PC-3 (cell line): ENCODE measurements around the gene ZNF423. TPM values are rescaled to one million over a fixed set of nuclear protein-coding genes. Genes with fewer than 3 reads are reported as not detected.

Source experiments
- ATAC-seq: fragments of 200-7000 bp; cut with Tn5 transposase; 2 replicates; pipeline ENCODE4 v1.9.1; 2020; ENCODE audit warnings: mild to moderate bottlenecking, moderate library complexity
- BruUV-seq: library from RNA; stranded (reverse); fragments of 400-500 nt; replicated peaks from 2 replicates; lab custom pipeline; 2021; lab: Mats Ljungman, UMichigan
- CTCF ChIA-PET: fragments of 300-600 bp; sonication (Branson Sonifier 250); formaldehyde crosslinking; loops from one replicate; lab custom pipeline; 2022; ENCODE audit warnings: antibody characterized with exemption; lab: Charles Lee
- POLR2A ChIA-PET: fragments of 300-600 bp; sonication (Branson Sonifier 250); formaldehyde crosslinking; loops from one replicate; lab custom pipeline; 2022; ENCODE audit warnings: antibody characterized with exemption; ENCODE audit not compliant: unreplicated experiment; lab: Charles Lee
- DNase-seq: peaks from one replicate; pipeline ENCODE4 v3.0.0-alpha.2; 2015
- H2AFZ ChIP-seq: fragments of 300-600 bp; sonication (generic); 2 replicates; pipeline ENCODE4 v1.6.0; 2016; ENCODE audit warnings: antibody characterized with exemption, low read length
- H3F3A ChIP-seq: fragments of 300-600 bp; sonication (generic); one replicate; pipeline ENCODE4 v1.6.0; 2017; ENCODE audit warnings: antibody characterized with exemption, low read length, control low read depth, mild to moderate bottlenecking; ENCODE audit not compliant: unreplicated experiment
- H3K27ac ChIP-seq: fragments of 300-600 bp; sonication (generic); 2 replicates; pipeline ENCODE4 v1.5.1; 2016; ENCODE audit warnings: mild to moderate bottlenecking, low read length
- H3K27me3 ChIP-seq: fragments of 300-600 bp; sonication (generic); 2 replicates; pipeline ENCODE4 v1.6.1; 2016; ENCODE audit warnings: low read length, mixed read lengths
- H3K36me3 ChIP-seq: fragments of 300-600 bp; sonication (generic); 2 replicates; pipeline ENCODE4 v1.6.1; 2016; ENCODE audit warnings: low read depth, mixed run types, low read length, mixed read lengths
- H3K4me1 ChIP-seq: fragments of 300-600 bp; sonication (generic); 2 replicates; pipeline ENCODE4 v1.5.1; 2016; ENCODE audit warnings: low read length; ENCODE audit not compliant: insufficient read depth
- H3K4me2 ChIP-seq: fragments of 300-600 bp; sonication (generic); 2 replicates; pipeline ENCODE4 v1.6.0; 2016; ENCODE audit warnings: low read length
- H3K4me3 ChIP-seq: fragments of 300-600 bp; sonication (generic); 2 replicates; pipeline ENCODE4 v1.5.1; 2016; ENCODE audit warnings: mild to moderate bottlenecking, low read length, mixed read lengths
- H3K79me2 ChIP-seq: fragments of 300-600 bp; sonication (generic); 2 replicates; pipeline ENCODE4 v1.6.1; 2017; ENCODE audit warnings: low read length, mixed read lengths
- H3K9ac ChIP-seq: fragments of 300-600 bp; sonication (generic); 2 replicates; pipeline ENCODE4 v1.6.0; 2016; ENCODE audit warnings: mild to moderate bottlenecking, low read length
- H3K9me2 ChIP-seq: fragments of 300-600 bp; sonication (generic); replicated peaks from 2 replicates; pipeline ENCODE4 v1.6.1; 2016; ENCODE audit warnings: mixed run types, low read length, mixed read lengths
- H3K9me3 ChIP-seq: fragments of 300-600 bp; sonication (generic); 2 replicates; pipeline ENCODE4 v1.6.1; 2016; ENCODE audit warnings: low read length, mixed read lengths
- H4K20me1 ChIP-seq: fragments of 300-600 bp; sonication (generic); 2 replicates; pipeline ENCODE4 v1.6.1; 2016; ENCODE audit warnings: low read length, mixed read lengths
- EZH2 ChIP-seq: fragments of 300-600 bp; sonication (generic); IDR thresholded peaks from one replicate; pipeline ENCODE4 v1.6.1; 2017; ENCODE audit warnings: antibody characterized with exemption, mild to moderate bottlenecking, low read length; ENCODE audit not compliant: unreplicated experiment
- EZH2phosphoT487 ChIP-seq: fragments of 300-600 bp; sonication (generic); IDR thresholded peaks from 2 replicates; pipeline ENCODE4 v1.6.1; 2018; ENCODE audit warnings: mild to moderate bottlenecking, antibody characterized with exemption, low read length, borderline replicate concordance
- intact Hi-C: fragments of 100-400 bp; cut with micrococcal nuclease; formaldehyde crosslinking; loops from 2 replicates; pipeline ENCODE4 v1.9.0; 2023
- total RNA-seq: library from RNA; depleted of rRNA; stranded (reverse); fragments of >200 nt; gene quantifications from 2 replicates; pipeline ENCODE4 v1.2.3, GENCODE V29; 2014
- TF ChIP-seq, protein P1 (sequence below): fragments of 300-600 bp; sonication (generic); conservative IDR thresholded peaks from 2 replicates; pipeline ENCODE4 v1.5.1; 2017; ENCODE audit warnings: antibody characterized with exemption, low read depth, mild to moderate bottlenecking, low read length

Gene ZNF423
- total RNA-seq, 1 experiment from 2014 or later: not detected

DNA sequence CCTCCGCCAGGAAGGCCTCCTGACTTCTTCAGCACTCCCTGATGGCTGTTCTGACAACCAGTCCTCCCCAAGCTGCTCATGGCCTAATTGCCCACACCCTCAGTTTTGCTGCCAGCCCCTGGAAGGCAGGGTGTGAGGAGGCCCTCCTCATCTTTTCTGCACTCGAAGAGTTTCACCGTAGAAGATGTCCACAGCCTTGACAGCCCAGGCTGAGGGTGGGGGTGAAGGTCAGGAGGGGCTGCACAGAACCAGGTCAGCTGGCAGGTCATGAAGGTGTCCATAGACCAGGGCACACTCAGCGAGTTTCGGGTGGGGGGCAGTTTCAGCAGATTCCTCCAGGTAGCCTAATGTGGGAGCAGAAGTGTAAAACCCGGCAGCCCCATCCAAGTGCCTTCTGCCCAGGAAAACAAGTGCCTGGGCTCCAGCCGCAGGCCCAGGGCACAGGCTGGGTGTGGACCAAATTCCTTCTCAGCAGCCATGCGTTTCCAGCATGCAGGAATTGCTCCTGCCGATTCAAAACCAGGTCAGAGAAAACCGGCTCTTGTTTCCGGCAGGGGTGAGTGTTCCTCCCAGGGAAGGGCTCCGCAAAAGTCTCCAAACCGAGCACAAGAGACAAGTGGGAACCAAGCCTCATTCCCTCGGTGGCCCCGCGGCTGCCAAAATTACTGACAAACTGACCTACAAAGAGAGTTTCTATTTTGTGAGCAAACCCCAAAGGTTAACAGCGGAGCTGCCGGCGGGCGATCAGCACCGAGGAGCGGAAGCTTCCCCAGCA, 253.5 kb downstream of the ZNF423 start:
- DNase-seq (no peak), ATAC-seq (no peak)
- Histone ChIP-seq H3K27ac (no peak overlapping the region), H3K9me3 (no peaks in the 10 kb centered on the region), H3K27me3 (peaks cover 58% of the 10 kb centered on the region), H4K20me1 (no peaks in the 10 kb centered on the region), H3K4me2 (no peak overlapping the region), H2AFZ (no peak overlapping the region), H3K4me3 (no peak overlapping the region), H3K36me3 (no peaks in the 10 kb centered on the region), H3F3A (no peaks in the 10 kb centered on the region), H3K9ac (no peak overlapping the region), H3K79me2 (no peaks in the 10 kb centered on the region), H3K9me2 (no peaks in the 10 kb centered on the region), H3K4me1 (no peaks in the 10 kb centered on the region)
- intact Hi-C loops: no loop called here
- TF ChIP-seq EZH2phosphoT487 (no peak), EZH2 (no peak)
- TF ChIP-seq, protein P1, sequence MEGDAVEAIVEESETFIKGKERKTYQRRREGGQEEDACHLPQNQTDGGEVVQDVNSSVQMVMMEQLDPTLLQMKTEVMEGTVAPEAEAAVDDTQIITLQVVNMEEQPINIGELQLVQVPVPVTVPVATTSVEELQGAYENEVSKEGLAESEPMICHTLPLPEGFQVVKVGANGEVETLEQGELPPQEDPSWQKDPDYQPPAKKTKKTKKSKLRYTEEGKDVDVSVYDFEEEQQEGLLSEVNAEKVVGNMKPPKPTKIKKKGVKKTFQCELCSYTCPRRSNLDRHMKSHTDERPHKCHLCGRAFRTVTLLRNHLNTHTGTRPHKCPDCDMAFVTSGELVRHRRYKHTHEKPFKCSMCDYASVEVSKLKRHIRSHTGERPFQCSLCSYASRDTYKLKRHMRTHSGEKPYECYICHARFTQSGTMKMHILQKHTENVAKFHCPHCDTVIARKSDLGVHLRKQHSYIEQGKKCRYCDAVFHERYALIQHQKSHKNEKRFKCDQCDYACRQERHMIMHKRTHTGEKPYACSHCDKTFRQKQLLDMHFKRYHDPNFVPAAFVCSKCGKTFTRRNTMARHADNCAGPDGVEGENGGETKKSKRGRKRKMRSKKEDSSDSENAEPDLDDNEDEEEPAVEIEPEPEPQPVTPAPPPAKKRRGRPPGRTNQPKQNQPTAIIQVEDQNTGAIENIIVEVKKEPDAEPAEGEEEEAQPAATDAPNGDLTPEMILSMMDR: no peak
- POLR2A ChIA-PET: no interaction called here
- CTCF ChIA-PET: no interaction called here
- BruUV-seq: no TSS peak

DNA sequence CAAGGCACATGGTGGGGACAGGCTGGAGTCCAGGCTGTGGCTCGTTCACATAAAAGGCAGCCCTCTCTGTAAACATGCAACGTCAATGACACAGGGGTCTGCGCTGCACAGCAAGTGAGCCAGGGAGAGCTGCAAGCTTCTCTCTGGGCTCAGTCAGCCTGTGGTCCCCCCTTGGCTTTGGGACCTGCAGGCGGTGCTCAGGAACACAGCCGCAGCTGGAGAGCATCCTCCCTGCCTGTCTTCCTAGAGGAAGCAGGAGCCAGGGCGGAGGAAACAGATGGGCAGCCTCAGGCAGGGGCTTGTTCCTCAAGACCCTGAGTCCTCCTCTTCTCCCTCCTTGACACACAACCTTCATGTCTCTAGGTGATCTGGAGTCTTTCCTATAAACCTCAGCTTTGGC, 254.3 kb downstream of the ZNF423 start:
- H3K4me3 ChIP-seq: no peak overlapping the region
- H3K4me1 ChIP-seq: no peaks in the 10 kb centered on the region
- ATAC-seq: no peak
- H3K9ac ChIP-seq: no peak overlapping the region
- no peak overlapping the region for H3K27ac ChIP-seq
- TF ChIP-seq EZH2 (no peak), EZH2phosphoT487 (no peak)
- TF ChIP-seq, protein P1: no peak
- H3K9me2 ChIP-seq: no peaks in the 10 kb centered on the region
- CTCF ChIA-PET: no interaction called here
- no peaks in the 10 kb centered on the region for H3K9me3 ChIP-seq
- no peak for DNase-seq
- no peak overlapping the region for H3K4me2 ChIP-seq
- peaks cover 65% of the 10 kb centered on the region for H3K27me3 ChIP-seq
- H3K36me3 ChIP-seq: no peaks in the 10 kb centered on the region
- H3F3A ChIP-seq: no peaks in the 10 kb centered on the region
- H4K20me1 ChIP-seq: no peaks in the 10 kb centered on the region
- no TSS peak for BruUV-seq
- H2AFZ ChIP-seq: no peak overlapping the region
- no peaks in the 10 kb centered on the region for H3K79me2 ChIP-seq
- POLR2A ChIA-PET: no interaction called here
- intact Hi-C loops: no loop called here

DNA sequence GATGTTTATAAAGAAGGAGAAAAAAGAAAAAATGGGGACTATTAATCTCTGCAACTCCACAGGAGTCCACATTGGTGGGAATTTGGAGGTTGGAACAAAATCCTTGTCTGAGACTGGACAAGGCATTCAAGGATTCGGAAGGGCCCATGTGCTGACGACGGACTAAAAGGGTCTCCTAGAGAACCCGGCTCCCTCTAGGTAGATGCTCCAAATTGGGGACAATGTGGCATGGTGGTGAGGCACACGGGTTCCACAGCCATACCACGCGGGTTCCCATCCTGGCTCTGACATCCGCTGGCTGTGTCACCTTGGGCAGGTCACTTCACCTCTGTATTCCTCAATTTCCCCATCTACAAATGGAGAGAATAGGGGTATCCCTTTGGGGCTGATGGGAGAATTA, 254.9 kb downstream of the ZNF423 start:
- ATAC-seq (no peak), DNase-seq (no peak)
- no peak overlapping the region for H3K9ac ChIP-seq
- no peaks in the 10 kb centered on the region for H3F3A ChIP-seq
- H4K20me1 ChIP-seq: no peaks in the 10 kb centered on the region
- H3K9me2 ChIP-seq: no peaks in the 10 kb centered on the region
- no peak overlapping the region for H2AFZ ChIP-seq
- H3K79me2 ChIP-seq: no peaks in the 10 kb centered on the region
- POLR2A ChIA-PET: no interaction called here
- H3K4me1 ChIP-seq: no peaks in the 10 kb centered on the region
- no TSS peak for BruUV-seq
- no peaks in the 10 kb centered on the region for H3K9me3 ChIP-seq
- intact Hi-C loops: no loop called here
- TF ChIP-seq, protein P1: no peak
- H3K4me3 ChIP-seq: no peak overlapping the region
- no peak overlapping the region for H3K4me2 ChIP-seq
- CTCF ChIA-PET: no interaction called here
- no peaks in the 10 kb centered on the region for H3K36me3 ChIP-seq
- H3K27me3 ChIP-seq: peaks cover 70% of the 10 kb centered on the region
- H3K27ac ChIP-seq: no peak overlapping the region
